HEK293 (cell line): ENCODE measurements around the gene METTL25B.

Experiments
- ATF2 ChIP-seq: fragments of 450-650 bp; formaldehyde crosslinking; IDR thresholded peaks from 2 replicates; pipeline ENCODE4 v1.5.1; 2016; ENCODE audit warnings: missing biosample characterization, missing genetic modification characterization, low read depth
- BCL11A ChIP-seq: fragments of 450-650 bp; formaldehyde crosslinking; IDR thresholded peaks from 2 replicates; pipeline ENCODE4 v1.5.1; 2016; ENCODE audit warnings: low read depth, missing biosample characterization, missing genetic modification characterization
- CTCF ChIP-seq: fragments of 450-650 bp; formaldehyde crosslinking; IDR thresholded peaks from 2 replicates; pipeline ENCODE4 v1.5.1; 2016; ENCODE audit warnings: missing biosample characterization, missing genetic modification characterization
- REST ChIP-seq: fragments of 450-650 bp; formaldehyde crosslinking; IDR thresholded peaks from 2 replicates; pipeline ENCODE4 v1.5.1; 2016; ENCODE audit warnings: missing biosample characterization, missing genetic modification characterization
- YY1 ChIP-seq: fragments of 450-650 bp; formaldehyde crosslinking; IDR thresholded peaks from 2 replicates; pipeline ENCODE4 v1.5.1; 2018; ENCODE audit warnings: missing biosample characterization, missing genetic modification characterization
- ZNF248 ChIP-seq: fragments of 450-650 bp; formaldehyde crosslinking; IDR thresholded peaks from 2 replicates; pipeline ENCODE4 v1.5.1; 2017; ENCODE audit warnings: missing biosample characterization, missing genetic modification characterization
- ZNF626 ChIP-seq: fragments of 450-650 bp; sonication (Bioruptor Pico); formaldehyde crosslinking; IDR thresholded peaks from 2 replicates; pipeline ENCODE4 v1.5.1; 2018; ENCODE audit warnings: missing biosample characterization, missing genetic modification characterization, inconsistent platforms

GRCh38 chr1:156704166-156704711 lies 24.0 kb upstream of the METTL25B start:
- TF ChIP-seq ATF2 (tag by site-specific recombination) (no peak), CTCF (tag by site-specific recombination) (no peak), REST (no peak), ZNF626 (tag by site-specific recombination) (no peak), ZNF248 (no peak), BCL11A (tag by site-specific recombination) (no peak), YY1 (no peak)
